GM12878 (cell line): Measurements from ENCODE around the gene ADAMTS13. TPM values are rescaled to one million over a fixed set of nuclear protein-coding genes. Genes with fewer than 3 reads are reported as not detected.

Experiments used
- ATAC-seq: fragments of 200-7000 bp; cut with Tn5 transposase; 3 replicates; pipeline ENCODE4 v1.9.1; 2020; ENCODE audit warnings: mild to moderate bottlenecking, moderate library complexity
- BruUV-seq: library from RNA; stranded (reverse); fragments of 400-500 nt; replicated peaks from 2 replicates; lab custom pipeline; 2021; lab: Mats Ljungman, UMichigan
- CTCF ChIA-PET: fragments of 300-600 bp; sonication (Branson Sonifier 250); formaldehyde crosslinking; extraction: SDS; loops from one replicate; lab custom pipeline; 2021; ENCODE audit warnings: inconsistent platforms; lab: Yijun Ruan, JAX
- POLR2A ChIA-PET: fragments of 350-600 bp; formaldehyde crosslinking; extraction: SDS; loops from one replicate; lab custom pipeline; 2021; ENCODE audit warnings: inconsistent platforms; lab: Charles Lee
- RAD21 ChIA-PET: fragments of 300-600 bp; sonication (Branson Sonifier 250); formaldehyde crosslinking; loops from one replicate; lab custom pipeline; 2023; ENCODE audit warnings: antibody characterized with exemption; ENCODE audit not compliant: unreplicated experiment; lab: Charles Lee
- SMC1A ChIA-PET: fragments of 300-600 bp; sonication (Branson Sonifier 250); formaldehyde crosslinking; loops from one replicate; lab custom pipeline; 2023; ENCODE audit not compliant: unreplicated experiment, uncharacterized antibody; lab: Charles Lee
- DNase-seq: peaks from one replicate; pipeline ENCODE4 v3.0.0-alpha.2; 2011; ENCODE audit warnings: low read depth, low spot score
- FAIRE-seq: peaks from 3 replicates; lab custom pipeline; 2011; peaks lifted over from hg19 to GRCh38; lab: Jason Lieb, UNC
- H2AFZ ChIP-seq: 2 replicates; pipeline ENCODE4 v1.6.0; 2011; ENCODE audit warnings: low read depth, low read length, control low read depth; ENCODE audit not compliant: control insufficient read depth
- H3K27ac ChIP-seq: 2 replicates; pipeline ENCODE4 v1.5.1; 2011; ENCODE audit warnings: control low read depth; ENCODE audit not compliant: control insufficient read depth, insufficient read depth
- H3K27me3 ChIP-seq, 2 experiments: replicated peaks in 1 of 2; 2 replicates each; pipeline versions ENCODE4 v1.6.0 to v1.6.1; 2011; ENCODE audit warnings: low read length in 1 of 2; ENCODE audit not compliant: control insufficient read depth in 2 of 2, insufficient read depth in 2 of 2
- H3K36me3 ChIP-seq, 2 experiments: 2 replicates each; pipeline ENCODE4 v1.5.1; 2011; ENCODE audit warnings: low read length in 1 of 2; ENCODE audit not compliant: control insufficient read depth in 2 of 2, insufficient read depth in 2 of 2
- H3K4me1 ChIP-seq: 2 replicates; pipeline ENCODE4 v1.6.1; 2011; ENCODE audit warnings: mild to moderate bottlenecking, low read length, moderate library complexity, mixed read lengths; ENCODE audit not compliant: control insufficient read depth, insufficient read depth
- H3K4me2 ChIP-seq: 2 replicates; pipeline ENCODE4 v1.6.0; 2011; ENCODE audit warnings: control low read depth; ENCODE audit not compliant: control insufficient read depth, insufficient read depth
- H3K4me3 ChIP-seq: fragments of 200-600 bp; sonication (generic); 2 replicates; pipeline ENCODE4 v1.5.1; 2016
- H3K79me2 ChIP-seq: 2 replicates; pipeline ENCODE4 v1.6.0; 2011; ENCODE audit warnings: low read length; ENCODE audit not compliant: control insufficient read depth, insufficient read depth
- H3K9ac ChIP-seq: 2 replicates; pipeline ENCODE4 v1.8.0; 2011; ENCODE audit warnings: low read length, control low read depth, mixed read lengths; ENCODE audit not compliant: control insufficient read depth, insufficient read depth
- H3K9me3 ChIP-seq: replicated peaks from 3 replicates; pipeline ENCODE4 v1.5.1; 2011; ENCODE audit warnings: mild to moderate bottlenecking, low read length; ENCODE audit not compliant: control insufficient read depth, insufficient read depth
- H4K20me1 ChIP-seq: 2 replicates; pipeline ENCODE4 v1.6.0; 2011; ENCODE audit not compliant: control insufficient read depth, insufficient read depth
- ATF2 ChIP-seq: IDR thresholded peaks from 2 replicates; pipeline ENCODE4 v1.6.1; 2012; ENCODE audit warnings: low read length, inconsistent platforms
- E2F8 ChIP-seq: fragments of 450-650 bp; IDR thresholded peaks from 2 replicates; pipeline ENCODE4 v1.6.1; 2018; ENCODE audit warnings: mild to moderate bottlenecking, low read depth, moderate library complexity; ENCODE audit not compliant: partially characterized antibody
- ELK1 ChIP-seq: IDR thresholded peaks from 2 replicates; pipeline ENCODE4 v1.6.1; 2012; ENCODE audit warnings: low read depth, low read length, improper control_type of control experiment
- FOS ChIP-seq: IDR thresholded peaks from 3 replicates; pipeline ENCODE4 v1.6.1; 2011; ENCODE audit warnings: borderline replicate concordance; ENCODE audit not compliant: insufficient read length; ENCODE audit errors: extremely low read depth
- RCOR1 ChIP-seq: conservative IDR thresholded peaks from 2 replicates; pipeline ENCODE4 v1.6.1; 2012; ENCODE audit warnings: low read depth, low read length, improper control_type of control experiment
- RELB ChIP-seq: fragments of 450-650 bp; IDR thresholded peaks from 2 replicates; pipeline ENCODE4 v1.6.1; 2017; ENCODE audit warnings: low read depth, mild to moderate bottlenecking, moderate library complexity
- SREBF1 ChIP-seq: IDR thresholded peaks from 2 replicates; pipeline ENCODE4 v1.6.1; 2012; ENCODE audit warnings: mild to moderate bottlenecking, low read length
- STAT3 ChIP-seq: IDR thresholded peaks from 2 replicates; pipeline ENCODE4 v1.6.1; 2011; ENCODE audit warnings: low read depth, low read length, improper control_type of control experiment
- SUPT20H ChIP-seq: IDR thresholded peaks from 2 replicates; pipeline ENCODE4 v1.6.1; 2011; ENCODE audit warnings: low read depth, mild to moderate bottlenecking, low read length, moderate library complexity, borderline replicate concordance; ENCODE audit not compliant: control insufficient read depth
- TARDBP ChIP-seq: IDR thresholded peaks from 2 replicates; pipeline ENCODE4 v1.6.1; 2016; ENCODE audit warnings: borderline replicate concordance
- ZBTB40 ChIP-seq: fragments of 450-650 bp; IDR thresholded peaks from 2 replicates; pipeline ENCODE4 v1.6.1; 2016; ENCODE audit warnings: mild to moderate bottlenecking, moderate library complexity, borderline replicate concordance
- ZNF24 ChIP-seq: fragments of 450-650 bp; IDR thresholded peaks from 2 replicates; pipeline ENCODE4 v1.6.1; 2017; ENCODE audit warnings: antibody characterized with exemption, mild to moderate bottlenecking
- WGBS: methylation state at CpG from one replicate; pipeline ENCODE4 v1.1.6; 2016; ENCODE audit warnings: low lambda C conversion rate; ENCODE audit not compliant: insufficient replicate concordance, insufficient coverage; ENCODE audit errors: missing lambda C conversion rate; 5-methylcytosine and 5-hydroxymethylcytosine counted together
- in situ Hi-C: fragments of 300-500 bp; cut with MboI; formaldehyde crosslinking; loops from 9 replicates; pipeline ENCODE4 v1.14.3; 2018; ENCODE audit warnings: mixed read lengths
- intact Hi-C: fragments of 100-400 bp; cut with micrococcal nuclease; formaldehyde crosslinking; loops from one replicate; pipeline ENCODE4 v1.14.2; 2022; ENCODE audit not compliant: unreplicated experiment
- polyA plus RNA-seq, 11 experiments: library from polyadenylated mRNA; depleted of rRNA in 4 of 11; unstranded in 6 of 11; stranded (reverse) in 5 of 11; fragments of >200 nt; fragmentation: Nextera tagmentation in 4 of 11; fragmentation: Illumina TruSeq in 1 of 11; extraction: Ambion mirVana in 4 of 11; extraction: Trizol in 1 of 11; gene quantifications; 1 replicate in 1 of 11; 2 replicates in 10 of 11; pipeline versions ENCODE4 v1.2.1 to v1.2.3, GENCODE V29; 2011 to 2016; ENCODE audit warnings: inconsistent platforms in 2 of 11, missing spikeins in 2 of 11, low read depth in 1 of 11
- total RNA-seq, 4 experiments: library from RNA; depleted of rRNA in 3 of 4; stranded (reverse); fragments of >200 nt in 3 of 4; fragmentation: Illumina TruSeq in 1 of 4; extraction: Trizol in 1 of 4; gene quantifications; 2 replicates each; pipeline versions ENCODE4 v1.2.1 to v1.2.3, GENCODE V29; 2013 to 2021

Gene ADAMTS13
- total and polyA plus RNA-seq, 10 of the 15 experiments (the other 5 are each of a cell fraction or from before 2014, with no cell fraction given), result 0.08 to 2.4 (median 0.28) TPM

DNA sequence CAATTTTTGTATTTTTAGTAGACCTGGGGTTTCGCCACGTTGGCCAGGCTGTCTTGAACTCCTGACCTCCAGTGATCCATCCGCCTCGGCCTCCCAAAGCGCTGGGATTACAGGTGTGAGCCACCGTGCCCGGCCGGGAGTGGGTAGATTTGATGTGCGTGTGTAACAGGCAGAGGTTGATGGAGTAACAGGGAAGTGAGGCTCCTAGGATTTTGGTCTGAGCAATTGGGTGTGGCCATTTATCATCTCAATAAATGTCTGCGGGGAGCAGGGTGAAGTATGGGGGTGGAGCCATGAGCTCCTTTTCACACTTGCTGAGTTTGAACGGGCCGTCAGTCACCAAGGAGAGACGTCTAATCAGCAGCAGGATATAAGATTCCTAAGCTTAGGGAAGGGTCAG, 3.2 kb upstream of the ADAMTS13 start:
- ChIA-PET POLR2A (interaction anchor here (0.6 to 2.2 kb wide), 3 partner anchors 40 to 644 kb away, joined by 3 to 7 read pairs (median 3); partner anchors contain the start of genes CACFD1 and SLC2A6), CTCF (interaction anchor here (1.2 to 1.5 kb wide), 3 partner anchors 9 to 18 kb away, joined by 3 read pairs; no protein-coding TSS in a partner anchor), SMC1A (interaction anchor here (0.9 to 1.5 kb wide), 2 partner anchors 57 to 59 kb away, joined by 3 read pairs; no protein-coding TSS in a partner anchor), RAD21 (no interaction called here)
- 87% methylated on average over 13 of the region's 13 CpGs for WGBS
- intact Hi-C loops, result loop anchor here (5.0 kb wide), 2 partner anchors 42 to 58 kb away; partner anchors contain the start of genes SLC2A6, STKLD1 and SURF4
- Histone ChIP-seq H3K4me3 (peak overlapping the region; percentile 89), H3K4me1 (peaks cover 51% of the 10 kb centered on the region), H3K4me2 (peak overlapping the region; percentile 56), H2AFZ (no peak overlapping the region), H3K27ac (no peak overlapping the region; the same call in 1 of the 2 replicates), H4K20me1 (no peaks in the 10 kb centered on the region), H3K9ac (peak overlapping the region; percentile 80; the same call in 1 of the 2 replicates), H3K79me2 (peaks cover 42% of the 10 kb centered on the region), H3K27me3 (no peaks in the 10 kb centered on the region), H3K36me3 (peaks cover 4 to 5% of the 10 kb centered on the region in 2 experiments; a peak in 3 of 4 replicates), H3K9me3 (no peaks in the 10 kb centered on the region; the same call in 1 of the 3 replicates)
- no peak for DNase-seq
- no TSS peak for BruUV-seq
- no peak for FAIRE-seq
- ATAC-seq, result no peak
- in situ Hi-C loops, result no loop called here
- TF ChIP-seq ELK1, result no peak
- TF ChIP-seq E2F8, result no peak
- no peak for TF ChIP-seq SREBF1
- TF ChIP-seq ZNF24, result no peak
- no peak for TF ChIP-seq ATF2
- no peak for TF ChIP-seq SUPT20H
- no peak for TF ChIP-seq ZBTB40
- no peak for TF ChIP-seq TARDBP
- TF ChIP-seq RELB, result no peak
- no peak for TF ChIP-seq STAT3
- TF ChIP-seq RCOR1, result no peak
- TF ChIP-seq FOS, result no peak
